H9 (cell line): ENCODE results near the gene SLC25A25. TPM values are rescaled to one million over a fixed set of nuclear protein-coding genes. Genes with fewer than 3 reads are reported as not detected.
A peak's percentile ranks its signal among the peaks of the same experiment; 100 is the strongest.

ENCODE experiments used
- DNase-seq: peaks from one replicate; pipeline ENCODE4 v3.0.0-alpha.2; 2017
- H2AFZ ChIP-seq: one replicate; pipeline ENCODE4 v1.6.1; 2013; ENCODE audit warnings: mild to moderate bottlenecking, low read length, control low read depth, moderate library complexity
- H2AK5ac ChIP-seq: 2 replicates; pipeline ENCODE4 v1.6.1; 2013; ENCODE audit warnings: low read length, control low read depth, mixed read lengths; ENCODE audit not compliant: insufficient read length
- H2BK120ac ChIP-seq: one replicate; pipeline ENCODE4 v1.6.1; 2013; ENCODE audit warnings: low read depth, mild to moderate bottlenecking, low read length, control low read depth, inconsistent platforms; ENCODE audit not compliant: poor library complexity, severe bottlenecking
- H2BK12ac ChIP-seq: 2 replicates; pipeline ENCODE4 v1.6.1; 2013; ENCODE audit warnings: low read length, control low read depth, mixed read lengths, low read depth; ENCODE audit not compliant: insufficient read length
- H2BK15ac ChIP-seq: 2 replicates; pipeline ENCODE4 v1.6.1; 2013; ENCODE audit warnings: low read depth, low read length, control low read depth
- H2BK20ac ChIP-seq: one replicate; pipeline ENCODE4 v1.6.1; 2013; ENCODE audit warnings: low read depth, mild to moderate bottlenecking, low read length, control low read depth, inconsistent platforms; ENCODE audit not compliant: poor library complexity, severe bottlenecking
- H2BK5ac ChIP-seq: 2 replicates; pipeline ENCODE4 v1.6.1; 2013; ENCODE audit warnings: low read length, control low read depth, mixed read lengths; ENCODE audit not compliant: insufficient read length
- H3K14ac ChIP-seq: 2 replicates; pipeline ENCODE4 v1.6.1; 2013; ENCODE audit warnings: low read length, control low read depth; ENCODE audit not compliant: insufficient read depth
- H3K18ac ChIP-seq: 2 replicates; pipeline ENCODE4 v1.6.1; 2013; ENCODE audit warnings: low read depth, mild to moderate bottlenecking, mixed read lengths, low read length, control low read depth; ENCODE audit not compliant: insufficient read length
- H3K23ac ChIP-seq: 2 replicates; pipeline ENCODE4 v1.6.1; 2013; ENCODE audit warnings: low read length, control low read depth, mixed read lengths, low read depth; ENCODE audit not compliant: insufficient read length
- H3K23me2 ChIP-seq: 2 replicates; pipeline ENCODE4 v1.6.1; 2013; ENCODE audit warnings: low read depth, mild to moderate bottlenecking, mixed read lengths, low read length, control low read depth; ENCODE audit not compliant: insufficient read length, poor library complexity, severe bottlenecking
- H3K27ac ChIP-seq: 2 replicates; pipeline ENCODE4 v1.5.1; 2013; ENCODE audit warnings: low read length, control low read depth, mixed read lengths, low read depth; ENCODE audit not compliant: insufficient read length
- H3K27me3 ChIP-seq: 2 replicates; pipeline ENCODE4 v1.6.1; 2013; ENCODE audit warnings: low read length, control low read depth, inconsistent platforms; ENCODE audit not compliant: insufficient read depth
- H3K4ac ChIP-seq: 2 replicates; pipeline ENCODE4 v1.6.1; 2013; ENCODE audit warnings: low read depth, mild to moderate bottlenecking, control low read depth, inconsistent platforms, low read length, moderate library complexity
- H3K4me1 ChIP-seq: 2 replicates; pipeline ENCODE4 v1.6.1; 2013; ENCODE audit warnings: low read length, control low read depth, inconsistent platforms; ENCODE audit not compliant: insufficient read depth
- H3K4me2 ChIP-seq: 2 replicates; pipeline ENCODE4 v1.6.1; 2013; ENCODE audit warnings: low read length, control low read depth, mixed read lengths; ENCODE audit not compliant: insufficient read length, insufficient read depth
- H3K56ac ChIP-seq: 2 replicates; pipeline ENCODE4 v1.6.1; 2013; ENCODE audit warnings: low read depth, mild to moderate bottlenecking, mixed read lengths, low read length, control low read depth; ENCODE audit not compliant: insufficient read length
- H3K79me1 ChIP-seq: 2 replicates; pipeline ENCODE4 v1.6.1; 2013; ENCODE audit warnings: low read depth, mild to moderate bottlenecking, moderate library complexity, low read length, control low read depth, inconsistent platforms; ENCODE audit not compliant: insufficient read depth, poor library complexity, severe bottlenecking
- H3K79me2 ChIP-seq: 2 replicates; pipeline ENCODE4 v1.6.1; 2013; ENCODE audit warnings: low read length, control low read depth, inconsistent platforms; ENCODE audit not compliant: insufficient read depth
- H3K9ac ChIP-seq: 2 replicates; pipeline ENCODE4 v1.6.1; 2013; ENCODE audit warnings: low read length, control low read depth, mixed read lengths; ENCODE audit not compliant: insufficient read length; ENCODE audit errors: extremely low read depth
- H3K9me3 ChIP-seq: one replicate; pipeline ENCODE4 v1.6.1; 2013; ENCODE audit warnings: low read depth, low read length, inconsistent platforms; ENCODE audit not compliant: control insufficient read depth
- H3T11ph ChIP-seq: one replicate; pipeline ENCODE4 v1.6.1; 2013; ENCODE audit warnings: mild to moderate bottlenecking, low read length, control low read depth, inconsistent platforms
- H4K20me1 ChIP-seq: one replicate; pipeline ENCODE4 v1.6.1; 2013; ENCODE audit not compliant: control insufficient read depth, insufficient read length, insufficient read depth
- H4K5ac ChIP-seq: 2 replicates; pipeline ENCODE4 v1.6.1; 2013; ENCODE audit warnings: low read depth, mild to moderate bottlenecking, mixed read lengths, low read length, control low read depth; ENCODE audit not compliant: insufficient read length
- H4K8ac ChIP-seq: replicated peaks from 2 replicates; pipeline ENCODE4 v1.6.1; 2013; ENCODE audit warnings: low read length, control low read depth, mixed read lengths, low read depth; ENCODE audit not compliant: insufficient read length
- H4K91ac ChIP-seq: 2 replicates; pipeline ENCODE4 v1.6.1; 2013; ENCODE audit warnings: low read depth, mild to moderate bottlenecking, moderate library complexity, mixed read lengths, low read length, control low read depth; ENCODE audit not compliant: insufficient read length
- H3K27ac Mint-ChIP-seq, 3 experiments: 2 replicates in 2 of 3; 3 replicates in 1 of 3; pipeline ENCODE4 v1.8.0; 2020 to 2021; ENCODE audit warnings: mixed read lengths in 3 of 3, mild to moderate bottlenecking in 1 of 3, moderate library complexity in 1 of 3
- H3K27me3 Mint-ChIP-seq: 2 replicates; pipeline ENCODE4 v1.8.0; 2021; ENCODE audit warnings: low read depth, mild to moderate bottlenecking, moderate library complexity, mixed read lengths
- H3K36me3 Mint-ChIP-seq, 3 experiments: 2 replicates in 2 of 3; 3 replicates in 1 of 3; pipeline ENCODE4 v1.8.0; 2020 to 2021; ENCODE audit warnings: low read depth in 3 of 3, mixed read lengths in 3 of 3; ENCODE audit not compliant: insufficient read depth in 1 of 3
- H3K4me1 Mint-ChIP-seq, 2 experiments: 2 replicates each; pipeline ENCODE4 v1.8.0; 2020; ENCODE audit warnings: mixed read lengths in 2 of 2
- H3K4me3 Mint-ChIP-seq, 2 experiments: 2 replicates in 1 of 2; 3 replicates in 1 of 2; pipeline ENCODE4 v1.8.0; 2020 to 2021; ENCODE audit warnings: mild to moderate bottlenecking in 2 of 2, mixed read lengths in 2 of 2, moderate library complexity in 1 of 2
- H3K9me3 Mint-ChIP-seq, 2 experiments: 2 replicates in 1 of 2; 3 replicates in 1 of 2; pipeline ENCODE4 v1.8.0; 2020; ENCODE audit warnings: mild to moderate bottlenecking in 2 of 2, mixed read lengths in 2 of 2, moderate library complexity in 1 of 2
- CTCF ChIP-seq: fragments of 200-600 bp; sonication (generic); conservative IDR thresholded peaks from 3 replicates; pipeline ENCODE4 v1.8.0; 2021; ENCODE audit warnings: antibody characterized with exemption, mild to moderate bottlenecking
- WGBS: extraction: QIAGEN DNeasy Blood & Tissue Kit; methylation state at CpG from one replicate; pipeline ENCODE4 v1.1.7; 2013; ENCODE audit warnings: missing lambda C conversion rate, low lambda C conversion rate, mixed read lengths; ENCODE audit not compliant: insufficient read length; ENCODE audit errors: extremely low coverage; 5-methylcytosine and 5-hydroxymethylcytosine counted together
- total RNA-seq: library from RNA; stranded (reverse); gene quantifications from 2 replicates; pipeline ENCODE4 v1.2.1, GENCODE V29; 2021

Gene SLC25A25
- total RNA-seq, 1 experiment from 2014 or later: 16.9 TPM

GRCh38 chr9:128138001-128138400, 70.0 kb downstream of the SLC25A25 start:
- WGBS: no CpG with 5 or more reads among the region's 3 CpGs
- no peak overlapping the region for H2BK12ac ChIP-seq
- H3K18ac ChIP-seq: no peak overlapping the region
- no peak overlapping the region for H2BK120ac ChIP-seq
- no peak overlapping the region for H3K4ac ChIP-seq
- H3K23me2 ChIP-seq: no peaks in the 10 kb centered on the region
- H3K4me2 ChIP-seq: no peak overlapping the region
- Mint-ChIP-seq H3K27me3 (peaks cover 34% of the 10 kb centered on the region), H3K9me3 (no peaks in the 10 kb centered on the region), H3K27ac (peak overlapping the region in 1 of 3 experiments; percentile 90; a peak in 2 of 7 replicates), H3K4me1 (peaks cover 8 to 11% of the 10 kb centered on the region in 2 experiments), H3K4me3 (no peak overlapping the region; a peak in 1 of 5 replicates), H3K36me3 (no peaks in the 10 kb centered on the region)
- no peaks in the 10 kb centered on the region for H3K9me3 ChIP-seq
- no peaks in the 10 kb centered on the region for H3K27me3 ChIP-seq
- H2BK20ac ChIP-seq: no peak overlapping the region
- no peaks in the 10 kb centered on the region for H3K79me1 ChIP-seq
- H4K8ac ChIP-seq: no peak overlapping the region
- no peak overlapping the region for H4K91ac ChIP-seq
- H3K9ac ChIP-seq: no peak overlapping the region
- no peak overlapping the region for H2BK15ac ChIP-seq
- H3K56ac ChIP-seq: no peak overlapping the region
- no peak overlapping the region for H3K23ac ChIP-seq
- no peak overlapping the region for H3K14ac ChIP-seq
- no peak overlapping the region for H2BK5ac ChIP-seq
- H3K4me1 ChIP-seq: no peaks in the 10 kb centered on the region
- no peak for DNase-seq
- no peak for TF ChIP-seq CTCF
- no peak overlapping the region for H2AFZ ChIP-seq
- H3T11ph ChIP-seq: no peak overlapping the region
- no peak overlapping the region for H3K27ac ChIP-seq
- no peaks in the 10 kb centered on the region for H4K20me1 ChIP-seq
- H4K5ac ChIP-seq: no peak overlapping the region
- no peak overlapping the region for H2AK5ac ChIP-seq
- H3K79me2 ChIP-seq: no peaks in the 10 kb centered on the region
